ENCODE data around the gene MEGF6.

MEGF6 gene

DNA sequence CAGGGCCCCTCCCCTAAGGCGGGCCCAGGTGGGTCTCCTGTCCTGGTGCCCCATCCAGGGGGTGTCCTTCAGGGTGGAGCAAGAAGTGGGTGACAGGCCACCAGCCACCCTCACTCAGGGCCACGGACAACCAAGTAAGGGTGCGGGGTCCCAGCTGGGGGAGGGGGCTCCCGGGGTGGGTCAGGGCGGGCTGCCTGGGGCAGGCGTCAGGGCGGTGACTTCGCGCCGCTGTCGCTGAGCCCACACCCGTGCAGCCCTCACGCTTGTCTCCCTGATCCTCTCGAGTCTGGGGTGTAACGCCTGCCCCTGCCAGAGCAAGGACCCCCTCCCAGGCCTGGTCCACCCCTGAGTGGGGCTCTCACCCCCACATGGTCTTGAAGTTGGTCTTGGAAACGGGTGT is 134.6 kb downstream of the MEGF6 start (continued):
- TF ChIP-seq, protein P1, sequence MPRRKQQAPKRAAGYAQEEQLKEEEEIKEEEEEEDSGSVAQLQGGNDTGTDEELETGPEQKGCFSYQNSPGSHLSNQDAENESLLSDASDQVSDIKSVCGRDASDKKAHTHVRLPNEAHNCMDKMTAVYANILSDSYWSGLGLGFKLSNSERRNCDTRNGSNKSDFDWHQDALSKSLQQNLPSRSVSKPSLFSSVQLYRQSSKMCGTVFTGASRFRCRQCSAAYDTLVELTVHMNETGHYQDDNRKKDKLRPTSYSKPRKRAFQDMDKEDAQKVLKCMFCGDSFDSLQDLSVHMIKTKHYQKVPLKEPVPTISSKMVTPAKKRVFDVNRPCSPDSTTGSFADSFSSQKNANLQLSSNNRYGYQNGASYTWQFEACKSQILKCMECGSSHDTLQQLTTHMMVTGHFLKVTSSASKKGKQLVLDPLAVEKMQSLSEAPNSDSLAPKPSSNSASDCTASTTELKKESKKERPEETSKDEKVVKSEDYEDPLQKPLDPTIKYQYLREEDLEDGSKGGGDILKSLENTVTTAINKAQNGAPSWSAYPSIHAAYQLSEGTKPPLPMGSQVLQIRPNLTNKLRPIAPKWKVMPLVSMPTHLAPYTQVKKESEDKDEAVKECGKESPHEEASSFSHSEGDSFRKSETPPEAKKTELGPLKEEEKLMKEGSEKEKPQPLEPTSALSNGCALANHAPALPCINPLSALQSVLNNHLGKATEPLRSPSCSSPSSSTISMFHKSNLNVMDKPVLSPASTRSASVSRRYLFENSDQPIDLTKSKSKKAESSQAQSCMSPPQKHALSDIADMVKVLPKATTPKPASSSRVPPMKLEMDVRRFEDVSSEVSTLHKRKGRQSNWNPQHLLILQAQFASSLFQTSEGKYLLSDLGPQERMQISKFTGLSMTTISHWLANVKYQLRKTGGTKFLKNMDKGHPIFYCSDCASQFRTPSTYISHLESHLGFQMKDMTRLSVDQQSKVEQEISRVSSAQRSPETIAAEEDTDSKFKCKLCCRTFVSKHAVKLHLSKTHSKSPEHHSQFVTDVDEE (CRISPR knock-in tag; IDR thresholded peaks at IDR 0.05), result no peak
- TF ChIP-seq, protein P2, sequence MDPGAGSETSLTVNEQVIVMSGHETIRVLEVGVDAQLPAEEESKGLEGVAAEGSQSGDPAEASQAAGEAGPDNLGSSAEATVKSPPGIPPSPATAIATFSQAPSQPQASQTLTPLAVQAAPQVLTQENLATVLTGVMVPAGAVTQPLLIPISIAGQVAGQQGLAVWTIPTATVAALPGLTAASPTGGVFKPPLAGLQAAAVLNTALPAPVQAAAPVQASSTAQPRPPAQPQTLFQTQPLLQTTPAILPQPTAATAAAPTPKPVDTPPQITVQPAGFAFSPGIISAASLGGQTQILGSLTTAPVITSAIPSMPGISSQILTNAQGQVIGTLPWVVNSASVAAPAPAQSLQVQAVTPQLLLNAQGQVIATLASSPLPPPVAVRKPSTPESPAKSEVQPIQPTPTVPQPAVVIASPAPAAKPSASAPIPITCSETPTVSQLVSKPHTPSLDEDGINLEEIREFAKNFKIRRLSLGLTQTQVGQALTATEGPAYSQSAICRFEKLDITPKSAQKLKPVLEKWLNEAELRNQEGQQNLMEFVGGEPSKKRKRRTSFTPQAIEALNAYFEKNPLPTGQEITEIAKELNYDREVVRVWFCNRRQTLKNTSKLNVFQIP (CRISPR knock-in tag; IDR thresholded peaks at IDR 0.05; ENCODE audit: borderline replicate concordance, low read depth), result no peak

DNA sequence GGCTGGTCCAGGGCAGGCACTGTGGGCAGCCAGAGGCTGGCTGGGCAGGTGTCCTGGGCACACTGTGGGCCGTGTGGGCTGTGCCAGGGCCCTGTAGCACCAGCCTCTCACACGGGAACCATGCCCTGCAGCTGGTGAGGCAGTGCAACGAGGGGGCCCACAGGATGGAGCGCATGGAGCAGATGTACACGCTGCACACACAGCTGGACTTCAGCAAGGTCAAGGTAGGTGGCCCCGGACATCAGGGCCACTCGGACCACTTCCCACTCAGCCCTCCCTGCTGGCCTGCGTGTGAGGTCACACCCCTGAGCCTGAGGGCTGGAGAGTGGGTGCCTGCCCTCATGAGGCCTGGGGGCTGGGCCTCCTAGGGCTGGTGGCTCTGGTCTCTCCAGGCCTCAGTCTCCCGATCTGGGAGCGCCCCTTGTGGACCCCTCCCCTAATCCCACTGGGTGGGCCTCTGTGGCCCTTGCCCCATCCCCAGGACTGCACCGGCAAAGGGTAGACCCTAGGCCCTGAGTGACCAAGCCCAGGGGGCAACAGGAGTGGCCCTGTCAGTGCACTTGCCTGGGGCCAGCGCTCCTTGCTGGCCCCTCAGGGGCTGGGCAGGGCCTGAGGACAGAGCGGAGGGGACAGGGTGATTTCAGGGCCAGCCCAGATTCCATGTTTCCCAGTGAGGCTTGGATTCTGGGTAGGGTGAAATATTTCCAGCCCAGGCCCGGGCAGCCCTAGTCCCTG is 135.3 kb downstream of the MEGF6 start:
- TF ChIP-seq TOX (CRISPR knock-in tag; IDR thresholded peaks at IDR 0.05; ENCODE audit: borderline replicate concordance), result no peak
- TF ChIP-seq, protein P3, sequence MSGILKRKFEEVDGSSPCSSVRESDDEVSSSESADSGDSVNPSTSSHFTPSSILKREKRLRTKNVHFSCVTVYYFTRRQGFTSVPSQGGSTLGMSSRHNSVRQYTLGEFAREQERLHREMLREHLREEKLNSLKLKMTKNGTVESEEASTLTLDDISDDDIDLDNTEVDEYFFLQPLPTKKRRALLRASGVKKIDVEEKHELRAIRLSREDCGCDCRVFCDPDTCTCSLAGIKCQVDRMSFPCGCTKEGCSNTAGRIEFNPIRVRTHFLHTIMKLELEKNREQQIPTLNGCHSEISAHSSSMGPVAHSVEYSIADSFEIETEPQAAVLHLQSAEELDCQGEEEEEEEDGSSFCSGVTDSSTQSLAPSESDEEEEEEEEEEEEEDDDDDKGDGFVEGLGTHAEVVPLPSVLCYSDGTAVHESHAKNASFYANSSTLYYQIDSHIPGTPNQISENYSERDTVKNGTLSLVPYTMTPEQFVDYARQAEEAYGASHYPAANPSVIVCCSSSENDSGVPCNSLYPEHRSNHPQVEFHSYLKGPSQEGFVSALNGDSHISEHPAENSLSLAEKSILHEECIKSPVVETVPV (CRISPR knock-in tag; IDR thresholded peaks at IDR 0.05), result no peak
- TF ChIP-seq, protein P1 (CRISPR knock-in tag; IDR thresholded peaks at IDR 0.05), result no peak
- no peak for TF ChIP-seq ZC3H10 (CRISPR knock-in tag; IDR thresholded peaks at IDR 0.05)
- no peak for TF ChIP-seq ZNF70 (CRISPR knock-in tag; IDR thresholded peaks at IDR 0.05)
- TF ChIP-seq ESRRG (CRISPR knock-in tag; IDR thresholded peaks at IDR 0.05), result no peak
- TF ChIP-seq ZFP30 (CRISPR knock-in tag; IDR thresholded peaks at IDR 0.05), result no peak
- TF ChIP-seq CSDC2 (CRISPR knock-in tag; IDR thresholded peaks at IDR 0.05), result no peak
- no peak for TF ChIP-seq ISL1 (CRISPR knock-in tag; IDR thresholded peaks at IDR 0.05)
- TF ChIP-seq ZNF8 (CRISPR knock-in tag; IDR thresholded peaks at IDR 0.05), result no peak
- no peak for TF ChIP-seq TCF4 (CRISPR knock-in tag; IDR thresholded peaks at IDR 0.05; ENCODE audit: borderline replicate concordance)
- no peak for TF ChIP-seq OSR1 (CRISPR knock-in tag; IDR thresholded peaks at IDR 0.05)
- no peak for TF ChIP-seq SNAI2 (CRISPR knock-in tag; IDR thresholded peaks at IDR 0.05)
- no peak for TF ChIP-seq RARB (CRISPR knock-in tag; IDR thresholded peaks at IDR 0.05)
- TF ChIP-seq PPARA (CRISPR knock-in tag; IDR thresholded peaks at IDR 0.05; ENCODE audit: borderline replicate concordance), result no peak
- TF ChIP-seq ZNF565 (CRISPR knock-in tag; conservative IDR thresholded peaks at IDR 0.05; ENCODE audit: low read depth), result no peak
- TF ChIP-seq, protein P4, sequence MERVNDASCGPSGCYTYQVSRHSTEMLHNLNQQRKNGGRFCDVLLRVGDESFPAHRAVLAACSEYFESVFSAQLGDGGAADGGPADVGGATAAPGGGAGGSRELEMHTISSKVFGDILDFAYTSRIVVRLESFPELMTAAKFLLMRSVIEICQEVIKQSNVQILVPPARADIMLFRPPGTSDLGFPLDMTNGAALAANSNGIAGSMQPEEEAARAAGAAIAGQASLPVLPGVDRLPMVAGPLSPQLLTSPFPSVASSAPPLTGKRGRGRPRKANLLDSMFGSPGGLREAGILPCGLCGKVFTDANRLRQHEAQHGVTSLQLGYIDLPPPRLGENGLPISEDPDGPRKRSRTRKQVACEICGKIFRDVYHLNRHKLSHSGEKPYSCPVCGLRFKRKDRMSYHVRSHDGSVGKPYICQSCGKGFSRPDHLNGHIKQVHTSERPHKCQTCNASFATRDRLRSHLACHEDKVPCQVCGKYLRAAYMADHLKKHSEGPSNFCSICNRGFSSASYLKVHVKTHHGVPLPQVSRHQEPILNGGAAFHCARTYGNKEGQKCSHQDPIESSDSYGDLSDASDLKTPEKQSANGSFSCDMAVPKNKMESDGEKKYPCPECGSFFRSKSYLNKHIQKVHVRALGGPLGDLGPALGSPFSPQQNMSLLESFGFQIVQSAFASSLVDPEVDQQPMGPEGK (CRISPR knock-in tag; IDR thresholded peaks at IDR 0.05; ENCODE audit: borderline replicate concordance), result no peak
- TF ChIP-seq BACH2 (CRISPR knock-in tag; IDR thresholded peaks at IDR 0.05; ENCODE audit: borderline replicate concordance), result no peak
- no peak for TF ChIP-seq ZFP3 (CRISPR knock-in tag; IDR thresholded peaks at IDR 0.05)
- TF ChIP-seq, protein P2 (CRISPR knock-in tag; IDR thresholded peaks at IDR 0.05; ENCODE audit: borderline replicate concordance, low read depth), result no peak
- no peak for ATAC-seq

Measured in SK-N-SH treated with all-trans-retinoic acid at 6 μM for 48 hours (cell line).